ENCODE measurements around the gene NOP58. TPM values are rescaled to one million over a fixed set of nuclear protein-coding genes. Genes with fewer than 3 reads are reported as not detected.

The NOP58 gene
- total RNA-seq, 4 donors from 2014 or later, result 68.2 to 151 (median 90.3) TPM

- Histone ChIP-seq H3K4me3 (replicated peaks in 1 of 3) (no peak overlapping the region), H3K9me3 (no peaks in the 10 kb centered on the region), H3K36me3 (peaks cover 49 to 51% of the 10 kb centered on the region in 2 donors), H3K27ac (no peak overlapping the region), H3K27me3 (no peaks in the 10 kb centered on the region), H3K4me1 (no peaks in the 10 kb centered on the region)
- WGBS, 2 donors, result 83 to 86% methylated on average over 1 of the region's 1 CpG
- no peak for TF ChIP-seq CTCF (IDR thresholded peaks at IDR 0.05)
- no peak for TF ChIP-seq POLR2A (IDR thresholded peaks at IDR 0.05)
- DNase-seq, result no peak
- intact Hi-C loops (cut with DNase I), result no loop called here
Observed at GRCh38 chr2:202290970-202291369, 25.4 kb downstream of the NOP58 start.

DNA sequence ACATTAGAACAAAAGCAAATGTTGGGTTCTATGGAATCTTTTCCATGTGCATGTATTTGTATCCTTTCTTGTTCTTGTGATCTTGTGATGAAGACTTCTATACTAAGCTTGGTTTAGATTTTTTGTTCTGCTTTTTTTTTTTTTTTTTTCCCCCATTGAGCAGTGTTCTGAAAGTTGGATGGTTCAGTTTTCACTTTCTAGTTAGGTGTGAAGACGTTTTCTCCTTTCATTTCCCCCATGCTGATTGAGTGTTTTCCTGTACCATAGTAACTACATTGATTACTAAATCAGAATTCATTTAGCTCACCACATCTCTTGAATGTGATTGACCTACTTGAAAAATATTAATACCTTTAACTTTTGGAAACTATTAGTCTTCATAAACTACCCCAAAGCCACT is 34.1 kb downstream of the NOP58 start:
- no peak overlapping the region for H3K27ac ChIP-seq
- no peak for DNase-seq
- H3K9me3 ChIP-seq, result no peaks in the 10 kb centered on the region
- intact Hi-C loops (cut with DNase I), result no loop called here
- 78 to 86% methylated on average over 1 of the region's 1 CpG for WGBS, 2 donors
- no peaks in the 10 kb centered on the region for H3K4me1 ChIP-seq
- no peak overlapping the region for H3K4me3 ChIP-seq (replicated peaks in 1 of 3)
- no peaks in the 10 kb centered on the region for H3K27me3 ChIP-seq
- no peak for TF ChIP-seq POLR2A (IDR thresholded peaks at IDR 0.05)
- no peak for TF ChIP-seq CTCF (IDR thresholded peaks at IDR 0.05)
- H3K36me3 ChIP-seq, result peaks cover 27 to 73% of the 10 kb centered on the region in 2 donors

DNA sequence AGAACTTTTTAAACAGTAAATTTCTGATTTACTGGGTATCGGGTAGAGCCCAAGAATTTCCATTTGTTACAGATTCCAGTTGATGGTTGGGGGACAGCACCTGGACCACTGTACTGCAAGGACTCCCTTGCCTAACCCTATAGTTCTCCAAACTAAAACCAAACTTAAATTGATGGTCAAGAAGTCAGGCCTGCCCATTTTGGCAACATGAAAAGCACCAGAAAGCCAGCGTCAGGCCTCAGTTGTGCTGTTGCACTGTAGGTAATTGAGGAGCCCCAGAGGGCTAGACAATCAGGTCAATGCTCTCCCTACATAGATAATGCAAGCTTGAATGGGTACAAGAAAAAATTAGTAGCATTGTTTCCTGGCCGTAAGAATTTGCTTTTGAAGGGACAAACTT is 40.5 kb downstream of the NOP58 start:
- Histone ChIP-seq H3K27me3 (no peaks in the 10 kb centered on the region), H3K4me1 (no peaks in the 10 kb centered on the region), H3K36me3 (peaks cover 16 to 45% of the 10 kb centered on the region in 2 donors), H3K4me3 (replicated peaks in 1 of 3) (no peak overlapping the region), H3K27ac (no peak overlapping the region), H3K9me3 (no peaks in the 10 kb centered on the region)
- intact Hi-C loops (cut with DNase I), result no loop called here
- DNase-seq, result no peak
- 94 to 96% methylated on average over 3 of the region's 3 CpGs for WGBS, 2 donors
- TF ChIP-seq POLR2A (IDR thresholded peaks at IDR 0.05) (no peak), CTCF (IDR thresholded peaks at IDR 0.05) (no peak)

DNA sequence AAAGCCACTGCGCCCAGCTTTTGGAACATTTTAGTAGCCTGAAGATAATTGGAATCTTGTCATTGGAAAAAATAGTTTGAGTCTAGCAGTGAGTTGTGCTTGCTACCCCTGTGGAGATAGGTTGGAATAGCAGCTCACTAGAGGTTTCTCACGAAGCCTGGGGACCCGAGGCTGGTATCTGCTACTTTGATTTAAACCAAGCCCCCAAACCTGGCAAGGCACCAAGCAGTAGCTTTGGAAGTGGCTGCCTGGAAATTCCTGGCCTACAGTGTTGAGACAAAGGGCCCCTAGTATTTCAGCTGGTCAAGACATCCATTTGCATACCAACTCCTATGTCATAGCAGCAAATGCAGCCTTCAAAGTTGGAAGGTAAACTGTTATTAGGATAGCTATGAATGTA is 42.1 kb downstream of the NOP58 start:
- DNase-seq, result no peak
- H3K36me3 ChIP-seq, result peaks cover 16 to 32% of the 10 kb centered on the region in 2 donors
- intact Hi-C loops (cut with DNase I), result no loop called here
- 76 to 77% methylated on average over 3 of the region's 3 CpGs for WGBS, 2 donors
- no peaks in the 10 kb centered on the region for H3K9me3 ChIP-seq
- no peak overlapping the region for H3K4me3 ChIP-seq (replicated peaks in 1 of 3)
- no peak overlapping the region for H3K27ac ChIP-seq
- TF ChIP-seq CTCF (IDR thresholded peaks at IDR 0.05) (no peak), POLR2A (IDR thresholded peaks at IDR 0.05) (no peak)
- no peaks in the 10 kb centered on the region for H3K4me1 ChIP-seq
- H3K27me3 ChIP-seq, result no peaks in the 10 kb centered on the region

DNA sequence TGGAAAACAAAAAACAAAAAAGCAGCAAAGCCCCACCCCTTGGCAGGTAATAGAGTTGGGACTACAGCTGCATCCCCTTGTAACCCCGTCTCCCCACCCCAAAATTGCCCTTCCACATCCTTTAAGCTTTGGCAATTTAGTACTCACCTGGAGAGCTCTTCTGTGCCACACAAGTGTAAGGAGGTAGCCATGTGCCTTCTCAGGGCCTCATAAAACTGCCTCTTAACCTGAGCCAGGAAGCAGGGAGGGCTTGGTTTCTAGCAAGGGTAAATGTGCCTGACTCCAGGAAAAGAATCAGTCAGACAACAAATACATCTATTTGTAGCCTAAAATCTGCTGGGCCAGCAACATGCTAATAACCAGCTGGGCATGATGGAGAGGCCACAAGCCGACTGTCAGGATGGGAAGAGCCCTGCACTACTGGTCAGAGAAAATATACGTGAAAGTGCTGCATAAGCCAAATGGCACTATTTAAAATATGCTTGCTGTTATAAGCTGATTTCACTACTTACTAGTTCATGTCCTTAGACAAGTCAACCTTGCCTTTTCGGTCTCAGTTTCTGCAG is 46.3 kb downstream of the NOP58 start:
- no peak overlapping the region for H3K27ac ChIP-seq
- peaks cover 0 to 4% of the 10 kb centered on the region in 2 donors for H3K4me1 ChIP-seq
- H3K4me3 ChIP-seq (replicated peaks in 1 of 3), result no peak overlapping the region
- WGBS, 2 donors, result 85 to 87% methylated on average over 4 of the region's 4 CpGs
- peaks cover 0 to 2% of the 10 kb centered on the region in 2 donors for H3K36me3 ChIP-seq
- no peak for DNase-seq
- H3K27me3 ChIP-seq, result no peaks in the 10 kb centered on the region
- H3K9me3 ChIP-seq, result no peaks in the 10 kb centered on the region
- TF ChIP-seq CTCF (IDR thresholded peaks at IDR 0.05) (no peak), POLR2A (IDR thresholded peaks at IDR 0.05) (no peak)
- intact Hi-C loops (cut with DNase I), result no loop called here

Data from thyroid gland (tissue), 4 donors.